K562 (cell line): ENCODE data around the gene COASY. TPM values are rescaled to one million over a fixed set of nuclear protein-coding genes. Genes with fewer than 3 reads are reported as not detected.

ENCODE experiments used
- ETS2 ChIP-seq: IDR thresholded peaks from 2 replicates; pipeline ENCODE4 v1.6.1; 2016; ENCODE audit warnings: borderline replicate concordance, missing genetic modification characterization, mild to moderate bottlenecking, moderate library complexity, missing compliant biosample characterization; ENCODE audit not compliant: poor library complexity, severe bottlenecking
- FOXM1 ChIP-seq, 2 experiments: fragments of 450-650 bp in 1 of 2; sonication (generic) in 1 of 2; formaldehyde crosslinking in 1 of 2; IDR thresholded peaks; 2 replicates each; pipeline versions ENCODE4 v1.6.1 to v1.9.0; 2017 to 2022; ENCODE audit warnings: low read depth in 2 of 2, mild to moderate bottlenecking in 2 of 2, missing genetic modification reagents in 1 of 2, moderate library complexity in 1 of 2
- RREB1 ChIP-seq: fragments of 250-450 bp; sonication (Bioruptor Pico); IDR thresholded peaks from 2 replicates; pipeline ENCODE4 v1.4.0; 2020
- TEAD4 ChIP-seq, 2 experiments: sonication (generic) in 1 of 2; formaldehyde crosslinking in 1 of 2; IDR thresholded peaks; 2 replicates each; pipeline versions ENCODE4 v1.6.1 to v1.8.0; 2012 to 2022; ENCODE audit warnings: borderline replicate concordance in 1 of 2, inconsistent platforms in 1 of 2, low read length in 1 of 2, mild to moderate bottlenecking in 1 of 2, missing genetic modification reagents in 1 of 2
- THAP7 ChIP-seq: fragments of 250-450 bp; sonication (Bioruptor Pico); IDR thresholded peaks from 2 replicates; pipeline ENCODE4 v1.5.0; 2021
- YBX1 ChIP-seq: fragments of 450-650 bp; IDR thresholded peaks from 2 replicates; pipeline ENCODE4 v1.7.1; 2016; ENCODE audit warnings: mild to moderate bottlenecking
- ZMIZ1 ChIP-seq, 2 experiments: fragments of 150-350 bp in 1 of 2; IDR thresholded peaks; 2 replicates each; pipeline ENCODE4 v1.6.1; 2012 to 2016; ENCODE audit warnings: low read depth in 2 of 2, low read length in 2 of 2, mild to moderate bottlenecking in 1 of 2, moderate library complexity in 1 of 2
- ZNF280B ChIP-seq: fragments of 250-450 bp; sonication (Bioruptor Pico); IDR thresholded peaks from 2 replicates; pipeline ENCODE4 v1.5.1; 2021; ENCODE audit warnings: mild to moderate bottlenecking
- polyA plus RNA-seq, 8 experiments: library from polyadenylated mRNA; depleted of rRNA in 4 of 8; stranded (reverse) in 5 of 8; unstranded in 3 of 8; fragments of >200 nt; fragmentation: Nextera tagmentation in 2 of 8; fragmentation: Illumina TruSeq in 1 of 8; extraction: Ambion mirVana in 2 of 8; extraction: Trizol in 1 of 8; gene quantifications; 2 replicates each; pipeline versions ENCODE4 v1.2.1 to v1.2.3, GENCODE V29; 2011 to 2014; ENCODE audit warnings: inconsistent platforms in 1 of 8, missing spikeins in 1 of 8
- total RNA-seq, 7 experiments: library from RNA; depleted of rRNA in 6 of 7; stranded (reverse); fragments of >200 nt in 6 of 7; fragmentation: Illumina TruSeq in 2 of 7; extraction: Trizol in 2 of 7; gene quantifications; 2 replicates each; pipeline versions ENCODE4 v1.2.1 to v1.2.3, GENCODE V29; 2011 to 2021; ENCODE audit warnings: low replicate concordance in 1 of 7

The COASY gene
- total and polyA plus RNA-seq, 9 of the 15 experiments (the other 6 are each of a cell fraction or from before 2014, with no cell fraction given) = 25.4 to 175 (median 62.3) TPM

GRCh38 chr17:42535155-42536047, 26.5 kb upstream of the COASY start (continued):
- TF ChIP-seq RREB1 (CRISPR knock-in tag) (peak; percentile 97), THAP7 (CRISPR knock-in tag) (peak; percentile 60; the same call in 1 of the 2 replicates), YBX1 (no peak), ETS2 (tag) (peak; percentile 91), FOXM1 (IDR thresholded peaks at IDR 0.05; ENCODE audit: low read depth) (no peak), FOXM1 (CRISPR knock-in tag; IDR thresholded peaks at IDR 0.05; ENCODE audit: low read depth) (no peak), ZMIZ1 (IDR thresholded peaks at IDR 0.05; ENCODE audit: low read depth in 2 of 2, low read length in 2 of 2) (no peak), ZNF280B (CRISPR knock-in tag) (peak; percentile 87), TEAD4 (IDR thresholded peaks at IDR 0.05; ENCODE audit: low read length) (no peak), TEAD4 (CRISPR knock-in tag; IDR thresholded peaks at IDR 0.05; ENCODE audit: borderline replicate concordance) (no peak)
